Measurements from ENCODE around the gene XXYLT1. TPM values are rescaled to one million over a fixed set of nuclear protein-coding genes. Genes with fewer than 3 reads are reported as not detected.

The XXYLT1 gene
- total and polyA plus RNA-seq, 9 of the 15 experiments (the other 6 are each of a cell fraction or from before 2014, with no cell fraction given): 1.9 to 18.9 (median 15.0) TPM

DNA sequence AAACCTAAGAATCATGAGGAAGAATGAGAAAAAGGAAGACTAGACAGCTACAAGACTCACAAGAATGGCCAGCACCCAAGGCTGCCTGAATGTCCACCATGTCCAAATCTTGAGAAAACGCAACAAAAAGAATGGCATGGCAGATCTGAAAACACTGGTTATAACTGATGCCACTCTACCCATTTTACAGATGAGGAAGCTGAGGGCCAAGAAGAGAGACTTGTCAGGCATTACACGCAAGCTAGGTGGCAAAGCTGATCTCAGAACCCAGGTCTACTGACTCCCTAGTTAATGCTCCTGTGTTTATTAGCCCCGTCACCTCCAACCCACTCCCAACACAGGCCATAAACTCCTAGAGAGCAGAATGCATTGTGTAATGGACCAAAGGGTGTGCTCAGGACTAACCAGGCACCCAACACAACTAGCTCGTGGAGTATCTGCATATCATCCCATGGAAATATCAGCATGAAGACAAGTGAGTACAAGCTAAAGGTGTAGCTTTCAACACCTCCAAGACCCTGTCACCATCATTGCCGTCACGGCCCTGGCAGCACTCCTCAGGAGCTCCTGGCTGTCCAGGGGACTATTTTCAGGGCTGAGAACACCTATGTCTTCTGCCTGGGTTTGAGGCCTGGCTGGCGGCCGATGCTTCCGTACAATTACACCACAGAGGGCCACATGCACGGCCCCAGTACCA lies 111.7 kb downstream of the XXYLT1 start (continued):
- TF ChIP-seq, protein P1, sequence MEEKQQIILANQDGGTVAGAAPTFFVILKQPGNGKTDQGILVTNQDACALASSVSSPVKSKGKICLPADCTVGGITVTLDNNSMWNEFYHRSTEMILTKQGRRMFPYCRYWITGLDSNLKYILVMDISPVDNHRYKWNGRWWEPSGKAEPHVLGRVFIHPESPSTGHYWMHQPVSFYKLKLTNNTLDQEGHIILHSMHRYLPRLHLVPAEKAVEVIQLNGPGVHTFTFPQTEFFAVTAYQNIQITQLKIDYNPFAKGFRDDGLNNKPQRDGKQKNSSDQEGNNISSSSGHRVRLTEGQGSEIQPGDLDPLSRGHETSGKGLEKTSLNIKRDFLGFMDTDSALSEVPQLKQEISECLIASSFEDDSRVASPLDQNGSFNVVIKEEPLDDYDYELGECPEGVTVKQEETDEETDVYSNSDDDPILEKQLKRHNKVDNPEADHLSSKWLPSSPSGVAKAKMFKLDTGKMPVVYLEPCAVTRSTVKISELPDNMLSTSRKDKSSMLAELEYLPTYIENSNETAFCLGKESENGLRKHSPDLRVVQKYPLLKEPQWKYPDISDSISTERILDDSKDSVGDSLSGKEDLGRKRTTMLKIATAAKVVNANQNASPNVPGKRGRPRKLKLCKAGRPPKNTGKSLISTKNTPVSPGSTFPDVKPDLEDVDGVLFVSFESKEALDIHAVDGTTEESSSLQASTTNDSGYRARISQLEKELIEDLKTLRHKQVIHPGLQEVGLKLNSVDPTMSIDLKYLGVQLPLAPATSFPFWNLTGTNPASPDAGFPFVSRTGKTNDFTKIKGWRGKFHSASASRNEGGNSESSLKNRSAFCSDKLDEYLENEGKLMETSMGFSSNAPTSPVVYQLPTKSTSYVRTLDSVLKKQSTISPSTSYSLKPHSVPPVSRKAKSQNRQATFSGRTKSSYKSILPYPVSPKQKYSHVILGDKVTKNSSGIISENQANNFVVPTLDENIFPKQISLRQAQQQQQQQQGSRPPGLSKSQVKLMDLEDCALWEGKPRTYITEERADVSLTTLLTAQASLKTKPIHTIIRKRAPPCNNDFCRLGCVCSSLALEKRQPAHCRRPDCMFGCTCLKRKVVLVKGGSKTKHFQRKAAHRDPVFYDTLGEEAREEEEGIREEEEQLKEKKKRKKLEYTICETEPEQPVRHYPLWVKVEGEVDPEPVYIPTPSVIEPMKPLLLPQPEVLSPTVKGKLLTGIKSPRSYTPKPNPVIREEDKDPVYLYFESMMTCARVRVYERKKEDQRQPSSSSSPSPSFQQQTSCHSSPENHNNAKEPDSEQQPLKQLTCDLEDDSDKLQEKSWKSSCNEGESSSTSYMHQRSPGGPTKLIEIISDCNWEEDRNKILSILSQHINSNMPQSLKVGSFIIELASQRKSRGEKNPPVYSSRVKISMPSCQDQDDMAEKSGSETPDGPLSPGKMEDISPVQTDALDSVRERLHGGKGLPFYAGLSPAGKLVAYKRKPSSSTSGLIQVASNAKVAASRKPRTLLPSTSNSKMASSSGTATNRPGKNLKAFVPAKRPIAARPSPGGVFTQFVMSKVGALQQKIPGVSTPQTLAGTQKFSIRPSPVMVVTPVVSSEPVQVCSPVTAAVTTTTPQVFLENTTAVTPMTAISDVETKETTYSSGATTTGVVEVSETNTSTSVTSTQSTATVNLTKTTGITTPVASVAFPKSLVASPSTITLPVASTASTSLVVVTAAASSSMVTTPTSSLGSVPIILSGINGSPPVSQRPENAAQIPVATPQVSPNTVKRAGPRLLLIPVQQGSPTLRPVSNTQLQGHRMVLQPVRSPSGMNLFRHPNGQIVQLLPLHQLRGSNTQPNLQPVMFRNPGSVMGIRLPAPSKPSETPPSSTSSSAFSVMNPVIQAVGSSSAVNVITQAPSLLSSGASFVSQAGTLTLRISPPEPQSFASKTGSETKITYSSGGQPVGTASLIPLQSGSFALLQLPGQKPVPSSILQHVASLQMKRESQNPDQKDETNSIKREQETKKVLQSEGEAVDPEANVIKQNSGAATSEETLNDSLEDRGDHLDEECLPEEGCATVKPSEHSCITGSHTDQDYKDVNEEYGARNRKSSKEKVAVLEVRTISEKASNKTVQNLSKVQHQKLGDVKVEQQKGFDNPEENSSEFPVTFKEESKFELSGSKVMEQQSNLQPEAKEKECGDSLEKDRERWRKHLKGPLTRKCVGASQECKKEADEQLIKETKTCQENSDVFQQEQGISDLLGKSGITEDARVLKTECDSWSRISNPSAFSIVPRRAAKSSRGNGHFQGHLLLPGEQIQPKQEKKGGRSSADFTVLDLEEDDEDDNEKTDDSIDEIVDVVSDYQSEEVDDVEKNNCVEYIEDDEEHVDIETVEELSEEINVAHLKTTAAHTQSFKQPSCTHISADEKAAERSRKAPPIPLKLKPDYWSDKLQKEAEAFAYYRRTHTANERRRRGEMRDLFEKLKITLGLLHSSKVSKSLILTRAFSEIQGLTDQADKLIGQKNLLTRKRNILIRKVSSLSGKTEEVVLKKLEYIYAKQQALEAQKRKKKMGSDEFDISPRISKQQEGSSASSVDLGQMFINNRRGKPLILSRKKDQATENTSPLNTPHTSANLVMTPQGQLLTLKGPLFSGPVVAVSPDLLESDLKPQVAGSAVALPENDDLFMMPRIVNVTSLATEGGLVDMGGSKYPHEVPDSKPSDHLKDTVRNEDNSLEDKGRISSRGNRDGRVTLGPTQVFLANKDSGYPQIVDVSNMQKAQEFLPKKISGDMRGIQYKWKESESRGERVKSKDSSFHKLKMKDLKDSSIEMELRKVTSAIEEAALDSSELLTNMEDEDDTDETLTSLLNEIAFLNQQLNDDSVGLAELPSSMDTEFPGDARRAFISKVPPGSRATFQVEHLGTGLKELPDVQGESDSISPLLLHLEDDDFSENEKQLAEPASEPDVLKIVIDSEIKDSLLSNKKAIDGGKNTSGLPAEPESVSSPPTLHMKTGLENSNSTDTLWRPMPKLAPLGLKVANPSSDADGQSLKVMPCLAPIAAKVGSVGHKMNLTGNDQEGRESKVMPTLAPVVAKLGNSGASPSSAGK (IDR thresholded peaks at IDR 0.05): no peak
- no peak for TF ChIP-seq POLR2AphosphoS5 (IDR thresholded peaks at IDR 0.05; ENCODE audit: control insufficient read depth, insufficient read depth, low read depth, low read length)
- TF ChIP-seq ILK (tag; IDR thresholded peaks at IDR 0.05; ENCODE audit: borderline replicate concordance, low read depth): no peak
- TF ChIP-seq, protein P2, sequence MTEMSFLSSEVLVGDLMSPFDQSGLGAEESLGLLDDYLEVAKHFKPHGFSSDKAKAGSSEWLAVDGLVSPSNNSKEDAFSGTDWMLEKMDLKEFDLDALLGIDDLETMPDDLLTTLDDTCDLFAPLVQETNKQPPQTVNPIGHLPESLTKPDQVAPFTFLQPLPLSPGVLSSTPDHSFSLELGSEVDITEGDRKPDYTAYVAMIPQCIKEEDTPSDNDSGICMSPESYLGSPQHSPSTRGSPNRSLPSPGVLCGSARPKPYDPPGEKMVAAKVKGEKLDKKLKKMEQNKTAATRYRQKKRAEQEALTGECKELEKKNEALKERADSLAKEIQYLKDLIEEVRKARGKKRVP (CRISPR knock-in tag; IDR thresholded peaks at IDR 0.05): no peak
- no peak for TF ChIP-seq ZNF224 (CRISPR knock-in tag; IDR thresholded peaks at IDR 0.05)
- TF ChIP-seq TSC22D4 (tag; IDR thresholded peaks at IDR 0.05): no peak
- TF ChIP-seq ZNF124 (CRISPR knock-in tag; IDR thresholded peaks at IDR 0.05): no peak
- TF ChIP-seq CREB1 (IDR thresholded peaks at IDR 0.05): no peak
- no peak for TF ChIP-seq CREB1 (CRISPR knock-in tag; IDR thresholded peaks at IDR 0.05)
- no peak for TF ChIP-seq TEAD2 (tag; IDR thresholded peaks at IDR 0.05)
- no peak for TF ChIP-seq ZNF143 (CRISPR knock-in tag; IDR thresholded peaks at IDR 0.05)
- TF ChIP-seq NUFIP1 (IDR thresholded peaks at IDR 0.05; ENCODE audit: partially characterized antibody): no peak
- peak; percentile 59 to 79; a peak in 3 of 4 replicates for TF ChIP-seq KDM1A (IDR thresholded peaks at IDR 0.05)
- TF ChIP-seq HDAC1 (IDR thresholded peaks at IDR 0.05): no peak

Data from K562 (cell line).